Skeletal muscle satellite cell (primary cell): ENCODE data around the gene ANKS4B.

Source experiments
- H3K27me3 ChIP-seq: 2 replicates; pipeline ENCODE4 v1.7.0; 2013; ENCODE audit warnings: low read length; ENCODE audit not compliant: control insufficient read depth, insufficient read depth
- H3K36me3 ChIP-seq: 2 replicates; pipeline ENCODE4 v1.7.0; 2013; ENCODE audit warnings: mild to moderate bottlenecking, control low read depth, low read length; ENCODE audit not compliant: insufficient read depth
- H3K4me1 ChIP-seq: 2 replicates; pipeline ENCODE4 v1.7.0; 2013; ENCODE audit warnings: low read length; ENCODE audit not compliant: control insufficient read depth, insufficient read depth
- H3K4me2 ChIP-seq: 2 replicates; pipeline ENCODE4 v1.7.0; 2013; ENCODE audit warnings: mild to moderate bottlenecking, low read length
- H3K4me3 ChIP-seq: 2 replicates; pipeline ENCODE4 v1.7.0; 2013; ENCODE audit warnings: low read length
- H3K9ac ChIP-seq: 2 replicates; pipeline ENCODE4 v1.7.0; 2013; ENCODE audit warnings: mild to moderate bottlenecking, low read depth, low read length, moderate library complexity
- H3K9me3 ChIP-seq: replicated peaks from 2 replicates; pipeline ENCODE4 v1.7.0; 2013; ENCODE audit warnings: mild to moderate bottlenecking, control low read depth, low read length

Gene ANKS4B

GRCh38 chr16:21197112-21197511 is 36.4 kb upstream of the ANKS4B start:
- H3K27me3 ChIP-seq = peaks cover 64% of the 10 kb centered on the region
- H3K9ac ChIP-seq = no peak overlapping the region
- H3K9me3 ChIP-seq = no peaks in the 10 kb centered on the region
- no peaks in the 10 kb centered on the region for H3K36me3 ChIP-seq
- H3K4me1 ChIP-seq = peaks cover 8% of the 10 kb centered on the region
- no peak overlapping the region for H3K4me3 ChIP-seq
- no peak overlapping the region for H3K4me2 ChIP-seq

GRCh38 chr16:21197621-21198020 is 35.9 kb upstream of the ANKS4B start:
- Histone ChIP-seq H3K4me2 (no peak overlapping the region), H3K36me3 (no peaks in the 10 kb centered on the region), H3K4me1 (peaks cover 8% of the 10 kb centered on the region), H3K9me3 (no peaks in the 10 kb centered on the region), H3K9ac (no peak overlapping the region), H3K4me3 (no peak overlapping the region), H3K27me3 (peaks cover 66% of the 10 kb centered on the region)

GRCh38 chr16:21199607-21200218 is 33.8 kb upstream of the ANKS4B start:
- no peaks in the 10 kb centered on the region for H3K36me3 ChIP-seq
- no peak overlapping the region for H3K9ac ChIP-seq
- H3K4me1 ChIP-seq = peaks cover 6% of the 10 kb centered on the region
- no peaks in the 10 kb centered on the region for H3K9me3 ChIP-seq
- H3K27me3 ChIP-seq = peaks cover 66% of the 10 kb centered on the region
- H3K4me2 ChIP-seq = no peak overlapping the region
- H3K4me3 ChIP-seq = no peak overlapping the region

GRCh38 chr16:21203155-21203797 is 30.2 kb upstream of the ANKS4B start:
- H3K4me3 ChIP-seq = no peak overlapping the region
- H3K36me3 ChIP-seq = no peaks in the 10 kb centered on the region

GRCh38 chr16:21205303-21205702 is 28.2 kb upstream of the ANKS4B start:
- no peaks in the 10 kb centered on the region for H3K9me3 ChIP-seq
- no peaks in the 10 kb centered on the region for H3K4me1 ChIP-seq
- H3K36me3 ChIP-seq = no peaks in the 10 kb centered on the region
- H3K27me3 ChIP-seq = peaks cover 77% of the 10 kb centered on the region
- no peak overlapping the region for H3K4me3 ChIP-seq
- no peak overlapping the region for H3K9ac ChIP-seq
- H3K4me2 ChIP-seq = no peak overlapping the region

More at GRCh38 chr16:21203155-21203797, 30.2 kb upstream of the ANKS4B start:
- Histone ChIP-seq H3K9me3 (no peaks in the 10 kb centered on the region), H3K4me2 (no peak overlapping the region), H3K4me1 (no peaks in the 10 kb centered on the region), H3K9ac (no peak overlapping the region), H3K27me3 (peaks cover 73% of the 10 kb centered on the region)

GRCh38 chr16:21206550-21206949 is 26.9 kb upstream of the ANKS4B start:
- Histone ChIP-seq H3K27me3 (peaks cover 74% of the 10 kb centered on the region), H3K4me1 (no peaks in the 10 kb centered on the region), H3K4me2 (no peak overlapping the region)

GRCh38 chr16:21208446-21209230 is 24.9 kb upstream of the ANKS4B start:
- H3K4me1 ChIP-seq = no peaks in the 10 kb centered on the region
- H3K4me3 ChIP-seq = no peak overlapping the region
- H3K4me2 ChIP-seq = no peak overlapping the region
- peaks cover 58% of the 10 kb centered on the region for H3K27me3 ChIP-seq
- H3K36me3 ChIP-seq = no peaks in the 10 kb centered on the region
- no peaks in the 10 kb centered on the region for H3K9me3 ChIP-seq
- H3K9ac ChIP-seq = no peak overlapping the region

More at GRCh38 chr16:21206550-21206949, 26.9 kb upstream of the ANKS4B start:
- H3K36me3 ChIP-seq = no peaks in the 10 kb centered on the region
- no peaks in the 10 kb centered on the region for H3K9me3 ChIP-seq
- no peak overlapping the region for H3K9ac ChIP-seq
- H3K4me3 ChIP-seq = no peak overlapping the region

GRCh38 chr16:21211486-21211885 is 22.0 kb upstream of the ANKS4B start, which contains the start of gene ZP2:
ZP2 (minus strand) TSS chr16:21211574; CDS start chr16:21211547, 27 bp downstream.
- Histone ChIP-seq H3K36me3 (no peaks in the 10 kb centered on the region), H3K4me2 (no peak within 1 kb of the TSS), H3K4me1 (no peaks in the 10 kb centered on the region), H3K9ac (no peak within 1 kb of the TSS), H3K27me3 (peaks cover 48% of the 10 kb centered on the region), H3K4me3 (no peak within 1 kb of the TSS), H3K9me3 (no peaks in the 10 kb centered on the region)

- Histone ChIP-seq H3K4me1 (no peaks in the 10 kb centered on the region), H3K9ac (no peak overlapping the region), H3K36me3 (no peaks in the 10 kb centered on the region), H3K4me3 (no peak overlapping the region), H3K27me3 (peaks cover 29% of the 10 kb centered on the region), H3K9me3 (no peaks in the 10 kb centered on the region), H3K4me2 (no peak overlapping the region)
Observed at GRCh38 chr16:21214086-21214485, 19.4 kb upstream of the ANKS4B start.

- Histone ChIP-seq H3K9me3 (no peaks in the 10 kb centered on the region), H3K36me3 (no peaks in the 10 kb centered on the region), H3K4me2 (no peak overlapping the region), H3K27me3 (peaks cover 20% of the 10 kb centered on the region), H3K4me1 (no peaks in the 10 kb centered on the region), H3K9ac (no peak overlapping the region), H3K4me3 (no peak overlapping the region)
Observed at GRCh38 chr16:21217121-21217520, 16.4 kb upstream of the ANKS4B start.

- H3K27me3 ChIP-seq = peaks cover 27% of the 10 kb centered on the region
- H3K4me3 ChIP-seq = no peak overlapping the region
- no peak overlapping the region for H3K4me2 ChIP-seq
- H3K9me3 ChIP-seq = no peaks in the 10 kb centered on the region
- no peak overlapping the region for H3K9ac ChIP-seq
- H3K36me3 ChIP-seq = no peaks in the 10 kb centered on the region
- H3K4me1 ChIP-seq = no peaks in the 10 kb centered on the region
Observed at GRCh38 chr16:21218153-21218552, 15.3 kb upstream of the ANKS4B start.
